Measurements from ENCODE around the gene ZFHX2.

DNA sequence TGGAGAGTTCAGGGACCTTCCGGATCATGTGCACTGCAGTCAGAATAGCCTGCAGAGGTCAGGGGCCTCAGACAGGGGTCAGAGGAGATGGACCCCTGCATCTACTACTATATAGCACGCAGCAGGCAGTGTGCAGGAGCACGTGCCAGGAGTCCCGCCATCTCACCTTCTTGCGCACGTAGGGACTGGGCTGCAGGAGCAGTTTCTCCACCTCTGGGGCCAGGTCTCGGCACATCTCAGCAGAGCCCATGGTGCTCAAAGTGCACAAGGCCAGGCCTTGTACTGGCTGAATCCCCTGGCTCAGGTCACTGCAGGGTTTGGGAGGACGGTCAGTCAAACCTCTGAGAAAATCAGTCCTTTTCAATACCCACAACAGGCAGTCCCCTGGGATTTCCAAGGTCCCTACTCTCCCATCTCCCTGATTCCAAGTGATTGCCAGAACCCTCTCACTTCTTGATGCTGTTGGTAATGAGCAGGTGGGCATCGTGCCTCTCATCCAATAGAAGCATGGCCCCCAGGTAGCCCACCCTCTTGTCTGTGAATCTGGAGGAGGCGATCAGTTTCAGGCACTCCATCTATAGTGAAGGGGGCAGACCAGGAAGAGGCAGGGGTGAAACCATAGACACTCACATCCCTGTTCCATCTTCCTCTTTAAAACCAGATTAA, 14.7 kb upstream of the ZFHX2 start:
- TF ChIP-seq, protein P1, sequence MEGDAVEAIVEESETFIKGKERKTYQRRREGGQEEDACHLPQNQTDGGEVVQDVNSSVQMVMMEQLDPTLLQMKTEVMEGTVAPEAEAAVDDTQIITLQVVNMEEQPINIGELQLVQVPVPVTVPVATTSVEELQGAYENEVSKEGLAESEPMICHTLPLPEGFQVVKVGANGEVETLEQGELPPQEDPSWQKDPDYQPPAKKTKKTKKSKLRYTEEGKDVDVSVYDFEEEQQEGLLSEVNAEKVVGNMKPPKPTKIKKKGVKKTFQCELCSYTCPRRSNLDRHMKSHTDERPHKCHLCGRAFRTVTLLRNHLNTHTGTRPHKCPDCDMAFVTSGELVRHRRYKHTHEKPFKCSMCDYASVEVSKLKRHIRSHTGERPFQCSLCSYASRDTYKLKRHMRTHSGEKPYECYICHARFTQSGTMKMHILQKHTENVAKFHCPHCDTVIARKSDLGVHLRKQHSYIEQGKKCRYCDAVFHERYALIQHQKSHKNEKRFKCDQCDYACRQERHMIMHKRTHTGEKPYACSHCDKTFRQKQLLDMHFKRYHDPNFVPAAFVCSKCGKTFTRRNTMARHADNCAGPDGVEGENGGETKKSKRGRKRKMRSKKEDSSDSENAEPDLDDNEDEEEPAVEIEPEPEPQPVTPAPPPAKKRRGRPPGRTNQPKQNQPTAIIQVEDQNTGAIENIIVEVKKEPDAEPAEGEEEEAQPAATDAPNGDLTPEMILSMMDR (IDR thresholded peaks at IDR 0.05; ENCODE audit: poor library complexity, severe bottlenecking), result no peak
- TF ChIP-seq EZH2 (IDR thresholded peaks at IDR 0.05; ENCODE audit: borderline replicate concordance, insufficient read depth, low read length, poor library complexity, severe bottlenecking) (no peak), EP300 (conservative IDR thresholded peaks at IDR 0.05; ENCODE audit: poor library complexity, severe bottlenecking) (no peak)
